Type B pancreatic cell (in vitro differentiated cells): ENCODE measurements around the gene RARS2. TPM values are rescaled to one million over a fixed set of nuclear protein-coding genes. Genes with fewer than 3 reads are reported as not detected.

Source experiments
- DNase-seq: peaks from one replicate; pipeline ENCODE4 v3.0.0; 2021; ENCODE audit warnings: mixed read lengths; ENCODE audit not compliant: unreplicated experiment; ENCODE audit errors: extremely low spot score
- H3K27ac Mint-ChIP-seq: 2 replicates; pipeline ENCODE4 v1.8.0; 2021; ENCODE audit warnings: mild to moderate bottlenecking, mixed read lengths
- H3K27me3 Mint-ChIP-seq: 2 replicates; pipeline ENCODE4 v1.8.0; 2021; ENCODE audit warnings: mixed read lengths
- H3K36me3 Mint-ChIP-seq: 2 replicates; pipeline ENCODE4 v1.8.0; 2021; ENCODE audit warnings: mixed read lengths
- H3K4me1 Mint-ChIP-seq: one replicate; pipeline ENCODE4 v1.8.0; 2021; ENCODE audit warnings: mixed read lengths; ENCODE audit not compliant: unreplicated experiment
- H3K4me3 Mint-ChIP-seq: 2 replicates; pipeline ENCODE4 v1.8.0; 2021; ENCODE audit warnings: mild to moderate bottlenecking, mixed read lengths
- H3K9me3 Mint-ChIP-seq: 2 replicates; pipeline ENCODE4 v1.8.0; 2021; ENCODE audit warnings: mixed read lengths
- total RNA-seq: library from RNA; stranded (reverse); gene quantifications from 2 replicates; pipeline ENCODE4 v1.2.1, GENCODE V29; 2021; ENCODE audit warnings: low replicate concordance
- TF ChIP-seq, protein P1 (sequence below): fragments of 200-600 bp; sonication (generic); conservative IDR thresholded peaks from 2 replicates; pipeline ENCODE4 v1.5.0; 2021; ENCODE audit warnings: antibody characterized with exemption, mild to moderate bottlenecking

RARS2 gene
- total RNA-seq, 1 donor from 2014 or later: 39.8 TPM

DNA sequence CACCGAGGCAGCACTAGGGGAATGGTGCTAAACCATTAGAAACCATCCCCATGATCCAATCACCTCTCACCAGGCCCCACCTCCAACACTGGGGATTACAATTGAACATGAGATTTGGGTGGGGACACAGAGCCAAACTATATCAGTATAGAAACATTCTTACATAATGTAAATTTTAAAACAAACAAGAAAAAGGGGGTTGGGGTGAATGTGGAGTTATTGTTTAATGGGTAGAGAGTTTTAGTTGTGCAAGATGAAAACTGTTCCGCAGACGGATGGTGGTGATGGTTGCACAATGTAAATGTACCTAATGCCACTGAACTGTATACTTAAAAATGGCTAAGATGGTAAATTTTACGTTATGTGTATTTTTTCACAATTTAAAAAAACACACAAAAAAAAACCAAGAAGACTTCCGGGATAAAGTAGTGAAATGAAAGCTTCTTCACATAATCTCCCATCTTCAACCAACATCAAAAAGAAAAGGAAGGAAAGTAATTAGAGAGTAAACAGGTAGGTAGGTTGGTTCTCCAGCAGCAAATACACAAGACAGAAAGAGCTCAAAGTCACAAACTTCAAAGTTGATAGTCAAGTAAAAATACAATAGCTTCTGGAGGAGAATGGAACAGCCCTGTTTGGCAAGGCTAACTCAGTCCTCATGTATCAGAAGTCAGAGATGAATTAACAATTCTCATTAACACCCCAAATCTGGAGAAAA lies 16.3 kb downstream of the RARS2 start:
- no peaks in the 10 kb centered on the region for H3K9me3 Mint-ChIP-seq
- peaks cover 21% of the 10 kb centered on the region for H3K4me1 Mint-ChIP-seq
- H3K36me3 Mint-ChIP-seq: peaks cover 12% of the 10 kb centered on the region
- TF ChIP-seq, protein P1, sequence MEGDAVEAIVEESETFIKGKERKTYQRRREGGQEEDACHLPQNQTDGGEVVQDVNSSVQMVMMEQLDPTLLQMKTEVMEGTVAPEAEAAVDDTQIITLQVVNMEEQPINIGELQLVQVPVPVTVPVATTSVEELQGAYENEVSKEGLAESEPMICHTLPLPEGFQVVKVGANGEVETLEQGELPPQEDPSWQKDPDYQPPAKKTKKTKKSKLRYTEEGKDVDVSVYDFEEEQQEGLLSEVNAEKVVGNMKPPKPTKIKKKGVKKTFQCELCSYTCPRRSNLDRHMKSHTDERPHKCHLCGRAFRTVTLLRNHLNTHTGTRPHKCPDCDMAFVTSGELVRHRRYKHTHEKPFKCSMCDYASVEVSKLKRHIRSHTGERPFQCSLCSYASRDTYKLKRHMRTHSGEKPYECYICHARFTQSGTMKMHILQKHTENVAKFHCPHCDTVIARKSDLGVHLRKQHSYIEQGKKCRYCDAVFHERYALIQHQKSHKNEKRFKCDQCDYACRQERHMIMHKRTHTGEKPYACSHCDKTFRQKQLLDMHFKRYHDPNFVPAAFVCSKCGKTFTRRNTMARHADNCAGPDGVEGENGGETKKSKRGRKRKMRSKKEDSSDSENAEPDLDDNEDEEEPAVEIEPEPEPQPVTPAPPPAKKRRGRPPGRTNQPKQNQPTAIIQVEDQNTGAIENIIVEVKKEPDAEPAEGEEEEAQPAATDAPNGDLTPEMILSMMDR: no peak
- no peak overlapping the region for H3K27ac Mint-ChIP-seq
- no peak overlapping the region for H3K4me3 Mint-ChIP-seq
- DNase-seq: no peak
- no peaks in the 10 kb centered on the region for H3K27me3 Mint-ChIP-seq

DNA sequence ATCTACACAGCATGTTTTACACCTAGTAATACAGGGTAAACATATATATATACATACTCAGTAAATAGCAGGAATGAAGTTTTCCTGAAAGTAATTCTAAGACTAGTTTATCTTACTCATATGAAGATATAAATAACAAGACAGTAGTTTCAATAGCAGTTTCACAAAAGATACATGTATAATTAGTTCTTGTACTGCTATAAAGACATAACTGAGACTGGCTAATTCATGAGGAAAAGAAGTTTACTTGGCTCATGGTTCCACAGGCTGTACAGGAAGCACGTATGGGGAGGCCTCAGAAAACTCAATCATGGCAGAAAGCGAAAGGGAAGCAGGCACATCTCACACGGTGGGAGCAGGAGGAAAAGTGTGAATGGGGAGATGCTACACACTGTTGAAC lies 16.9 kb downstream of the RARS2 start:
- no peak overlapping the region for H3K27ac Mint-ChIP-seq
- H3K4me3 Mint-ChIP-seq: no peak overlapping the region
- H3K27me3 Mint-ChIP-seq: no peaks in the 10 kb centered on the region
- H3K36me3 Mint-ChIP-seq: peaks cover 12% of the 10 kb centered on the region
- TF ChIP-seq, protein P1: no peak
- no peaks in the 10 kb centered on the region for H3K9me3 Mint-ChIP-seq
- peaks cover 21% of the 10 kb centered on the region for H3K4me1 Mint-ChIP-seq
- no peak for DNase-seq

DNA sequence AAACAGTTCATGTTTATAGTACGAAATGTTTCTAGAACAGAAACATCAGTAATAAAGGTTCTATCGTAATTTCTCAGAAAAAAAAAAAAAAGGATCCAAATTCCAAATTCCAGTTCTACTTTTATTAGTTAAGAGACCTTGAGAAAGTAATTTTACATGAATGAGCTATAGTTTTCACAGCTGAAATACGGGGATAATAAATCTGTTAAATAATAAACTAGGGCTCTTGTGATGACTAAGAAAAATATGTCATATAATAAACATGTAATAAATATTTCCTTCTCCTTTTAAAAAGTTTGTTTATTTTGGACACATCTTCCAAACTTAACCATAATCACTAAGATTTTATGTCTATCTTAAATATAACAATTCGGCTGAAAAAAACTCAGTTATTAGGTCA lies 17.8 kb downstream of the RARS2 start:
- H3K4me3 Mint-ChIP-seq: no peak overlapping the region
- TF ChIP-seq, protein P1: no peak
- H3K4me1 Mint-ChIP-seq: peaks cover 21% of the 10 kb centered on the region
- peaks cover 12% of the 10 kb centered on the region for H3K36me3 Mint-ChIP-seq
- no peak for DNase-seq
- no peaks in the 10 kb centered on the region for H3K27me3 Mint-ChIP-seq
- H3K27ac Mint-ChIP-seq: no peak overlapping the region
- H3K9me3 Mint-ChIP-seq: no peaks in the 10 kb centered on the region

DNA sequence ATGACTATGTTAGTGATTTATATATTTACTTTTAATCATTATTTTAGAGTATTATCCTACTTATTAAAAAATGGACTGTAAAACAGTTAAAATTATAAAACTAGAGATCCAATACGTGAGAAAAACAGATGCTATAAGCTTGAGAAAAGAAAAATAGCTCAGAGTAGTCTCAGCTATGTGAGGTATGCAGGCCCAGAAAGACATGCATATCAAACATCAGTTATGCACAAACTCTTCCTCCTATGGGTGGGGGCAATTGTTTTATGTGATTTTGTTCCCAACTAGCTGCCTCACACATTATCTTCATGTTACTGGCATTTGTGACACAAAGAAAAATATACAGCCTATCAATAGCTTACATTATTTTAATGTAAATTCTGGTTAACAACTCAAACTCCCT lies 28.8 kb downstream of the RARS2 start:
- no peak for DNase-seq
- TF ChIP-seq, protein P1: no peak
- no peak overlapping the region for H3K27ac Mint-ChIP-seq
- no peak overlapping the region for H3K4me3 Mint-ChIP-seq
- no peaks in the 10 kb centered on the region for H3K4me1 Mint-ChIP-seq
- H3K27me3 Mint-ChIP-seq: no peaks in the 10 kb centered on the region
- H3K36me3 Mint-ChIP-seq: peaks cover 32% of the 10 kb centered on the region
- H3K9me3 Mint-ChIP-seq: no peaks in the 10 kb centered on the region

DNA sequence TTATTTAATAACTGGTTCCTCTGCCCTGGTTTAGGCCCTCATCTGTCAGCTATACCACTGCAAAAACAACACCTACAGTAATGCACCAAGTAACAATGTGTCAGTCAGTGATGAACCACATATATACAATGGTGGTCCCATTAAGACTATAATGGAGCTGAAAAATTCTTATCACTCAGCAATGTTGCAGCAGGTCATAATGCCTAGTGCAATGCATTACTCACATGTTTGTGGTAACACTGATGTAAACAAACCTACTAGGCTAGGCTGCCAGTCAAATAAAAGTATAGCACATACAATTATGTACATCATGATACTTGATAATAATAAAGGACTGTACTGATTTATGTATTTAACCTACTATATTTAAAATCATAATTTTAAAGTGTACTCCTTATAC lies 31.3 kb downstream of the RARS2 start:
- no peaks in the 10 kb centered on the region for H3K4me1 Mint-ChIP-seq
- no peaks in the 10 kb centered on the region for H3K9me3 Mint-ChIP-seq
- no peak for DNase-seq
- no peak overlapping the region for H3K4me3 Mint-ChIP-seq
- no peak overlapping the region for H3K27ac Mint-ChIP-seq
- no peaks in the 10 kb centered on the region for H3K27me3 Mint-ChIP-seq
- TF ChIP-seq, protein P1: no peak
- H3K36me3 Mint-ChIP-seq: peaks cover 37% of the 10 kb centered on the region
